AG08395 (cell line): Measurements from ENCODE around the gene CELF5.
A peak's percentile ranks its signal among the peaks of the same experiment; 100 is the strongest.
"Not testable (repeated sequence)": the region's sequence is repeated elsewhere in the genome, so short reads cannot be mapped to it uniquely, and the experiment has no call there.

Experiments used
- DNase-seq: peaks from one replicate; pipeline ENCODE4 v3.0.0; 2012; ENCODE audit warnings: mixed read lengths, low spot score

Gene CELF5

GRCh38 chr19:3322199-3322978 lies 97.9 kb downstream of the CELF5 start:
- no peak for DNase-seq

GRCh38 chr19:3323026-3323425 lies 98.6 kb downstream of the CELF5 start:
- no peak for DNase-seq

GRCh38 chr19:3323658-3324057 lies 99.2 kb downstream of the CELF5 start:
- DNase-seq: no peak

- peak; percentile 46 for DNase-seq
Measured at GRCh38 chr19:3324405-3324856, 100.0 kb downstream of the CELF5 start.

GRCh38 chr19:3325451-3325850 lies 101.0 kb downstream of the CELF5 start:
- no peak for DNase-seq

GRCh38 chr19:3328743-3329142 lies 104.3 kb downstream of the CELF5 start:
- DNase-seq: no peak

GRCh38 chr19:3330047-3330446 lies 105.6 kb downstream of the CELF5 start:
- DNase-seq: no peak

GRCh38 chr19:3332232-3332631 lies 107.8 kb downstream of the CELF5 start:
- not testable (repeated sequence) for DNase-seq

GRCh38 chr19:3333020-3333583 lies 108.6 kb downstream of the CELF5 start:
- DNase-seq: no peak

- DNase-seq: no peak
Measured at GRCh38 chr19:3333662-3334061, 109.2 kb downstream of the CELF5 start.

GRCh38 chr19:3334749-3335430 lies 110.4 kb downstream of the CELF5 start:
- DNase-seq: not testable (repeated sequence)

- no peak for DNase-seq
Measured at GRCh38 chr19:3335431-3336350, 111.2 kb downstream of the CELF5 start.

GRCh38 chr19:3336351-3336679 lies 111.9 kb downstream of the CELF5 start:
- DNase-seq: no peak

- DNase-seq: peak; percentile 41
Measured at GRCh38 chr19:3336680-3337523, 112.4 kb downstream of the CELF5 start.

GRCh38 chr19:3338541-3339181 lies 114.2 kb downstream of the CELF5 start:
- DNase-seq: no peak

GRCh38 chr19:3340340-3340739 lies 115.9 kb downstream of the CELF5 start:
- DNase-seq: no peak

- DNase-seq: no peak
Measured at GRCh38 chr19:3342246-3342645, 117.8 kb downstream of the CELF5 start.

- DNase-seq: not testable (repeated sequence)
Measured at GRCh38 chr19:3342962-3343361, 118.5 kb downstream of the CELF5 start.

- DNase-seq: peak; percentile 98
Measured at GRCh38 chr19:3343619-3344502, 119.4 kb downstream of the CELF5 start.
